Liver (tissue), 9 donors: ENCODE measurements around the gene EIF2B5. TPM values are rescaled to one million over a fixed set of nuclear protein-coding genes. Genes with fewer than 3 reads are reported as not detected.

Source experiments
- DNase-seq: peaks from one replicate; pipeline ENCODE4 v3.0.0-alpha.2; 2017; ENCODE audit warnings: low spot score
- H3K27ac ChIP-seq, 2 donors: one replicate each; pipeline ENCODE4 v1.7.0; 2013; ENCODE audit warnings: inconsistent platforms in 2 of 2, low read length in 2 of 2, control low read depth in 1 of 2, low read depth in 1 of 2, mild to moderate bottlenecking in 1 of 2
- H3K27me3 ChIP-seq, 4 donors: one replicate each; pipeline versions ENCODE4 v1.6.1 to v1.7.0; 2013; ENCODE audit warnings: low read length in 3 of 4, inconsistent platforms in 1 of 4, mild to moderate bottlenecking in 1 of 4, moderate library complexity in 1 of 4; ENCODE audit not compliant: control insufficient read depth in 4 of 4, insufficient read depth in 4 of 4
- H3K36me3 ChIP-seq, 4 donors: one replicate each; pipeline versions ENCODE4 v1.6.1 to v1.7.0; 2013; ENCODE audit warnings: low read length in 3 of 4, mild to moderate bottlenecking in 3 of 4, low read depth in 1 of 4, moderate library complexity in 1 of 4; ENCODE audit not compliant: control insufficient read depth in 4 of 4, insufficient read depth in 3 of 4
- H3K4me1 ChIP-seq, 4 donors: one replicate each; pipeline versions ENCODE4 v1.6.1 to v1.7.0; 2013; ENCODE audit warnings: low read length in 3 of 4, mild to moderate bottlenecking in 3 of 4, moderate library complexity in 1 of 4; ENCODE audit not compliant: control insufficient read depth in 4 of 4, insufficient read depth in 4 of 4
- H3K4me3 ChIP-seq, 3 donors: one replicate each; pipeline versions ENCODE4 v1.6.1 to v1.7.0; 2013; ENCODE audit warnings: low read length in 3 of 3, control low read depth in 1 of 3, low read depth in 1 of 3, mild to moderate bottlenecking in 1 of 3
- H3K9ac ChIP-seq, 2 donors: one replicate each; pipeline ENCODE4 v1.7.0; 2013; ENCODE audit warnings: low read length in 2 of 2, mild to moderate bottlenecking in 2 of 2, moderate library complexity in 2 of 2, control low read depth in 1 of 2, low read depth in 1 of 2
- H3K9me3 ChIP-seq, 4 donors: one replicate each; pipeline versions ENCODE4 v1.6.1 to v1.7.0; 2013; ENCODE audit warnings: low read length in 3 of 4; ENCODE audit not compliant: control insufficient read depth in 4 of 4
- EGR1 ChIP-seq, 2 donors: IDR thresholded peaks; 2 replicates each; pipeline ENCODE4 v1.6.1; 2016 to 2018; ENCODE audit warnings: antibody characterized with exemption in 2 of 2, low read depth in 2 of 2
- FOXA1 ChIP-seq: IDR thresholded peaks from 2 replicates; pipeline ENCODE4 v1.6.1; 2016; ENCODE audit warnings: antibody characterized with exemption
- FOXA2 ChIP-seq: IDR thresholded peaks from 2 replicates; pipeline ENCODE4 v1.6.1; 2016; ENCODE audit warnings: antibody characterized with exemption
- GABPA ChIP-seq, 2 donors: IDR thresholded peaks in 1 of 2; conservative IDR thresholded peaks in 1 of 2; 2 replicates each; pipeline ENCODE4 v1.6.1; 2016; ENCODE audit warnings: antibody characterized with exemption in 2 of 2, mild to moderate bottlenecking in 1 of 2, moderate library complexity in 1 of 2
- HNF4A ChIP-seq, 2 donors: conservative IDR thresholded peaks; 2 replicates each; pipeline ENCODE4 v1.6.1; 2016; ENCODE audit warnings: antibody characterized with exemption in 2 of 2, mild to moderate bottlenecking in 2 of 2
- MAX ChIP-seq: IDR thresholded peaks from 2 replicates; pipeline ENCODE4 v1.6.1; 2016; ENCODE audit warnings: antibody characterized with exemption
- NR2F2 ChIP-seq: IDR thresholded peaks from 2 replicates; pipeline ENCODE4 v1.6.1; 2016; ENCODE audit warnings: antibody characterized with exemption
- RAD21 ChIP-seq, 2 donors: IDR thresholded peaks; 2 replicates each; pipeline ENCODE4 v1.6.1; 2016; ENCODE audit warnings: antibody characterized with exemption in 2 of 2, mild to moderate bottlenecking in 2 of 2
- RXRA ChIP-seq, 2 donors: IDR thresholded peaks; 2 replicates each; pipeline ENCODE4 v1.6.1; 2017 to 2018; ENCODE audit warnings: antibody characterized with exemption in 2 of 2, mild to moderate bottlenecking in 1 of 2
- SP1 ChIP-seq: IDR thresholded peaks from 2 replicates; pipeline ENCODE4 v1.6.1; 2018; ENCODE audit warnings: antibody characterized with exemption, mild to moderate bottlenecking
- TAF1 ChIP-seq: conservative IDR thresholded peaks from 2 replicates; pipeline ENCODE4 v1.6.1; 2016; ENCODE audit warnings: antibody characterized with exemption, mild to moderate bottlenecking
- ZBTB33 ChIP-seq: IDR thresholded peaks from 2 replicates; pipeline ENCODE4 v1.6.1; 2016; ENCODE audit warnings: antibody characterized with exemption
- WGBS: extraction: QIAGEN DNeasy Blood & Tissue Kit; methylation state at CpG from one replicate; pipeline ENCODE4 v1.1.7; 2013; 5-methylcytosine and 5-hydroxymethylcytosine counted together
- polyA plus RNA-seq, 2 donors: library from polyadenylated mRNA; stranded (reverse) in 1 of 2; unstranded in 1 of 2; fragments of 200-250 nt in 1 of 2; fragments of >200 nt in 1 of 2; fragmentation: Nextera tagmentation in 1 of 2; extraction: Ambion mirVana in 1 of 2; gene quantifications; one replicate each; pipeline versions ENCODE4 v1.2.1 to v1.2.3, GENCODE V29; 2013 to 2015
- total RNA-seq, 2 donors: library from RNA; depleted of rRNA; stranded (reverse); fragments of >200 nt; gene quantifications; one replicate each; pipeline ENCODE4 v1.2.3, GENCODE V29; 2014
- TF ChIP-seq, protein P1 (sequence below): fragments of 150-350 bp; IDR thresholded peaks from 2 replicates; pipeline ENCODE4 v1.5.1; 2017; ENCODE audit warnings: improper control_type of control experiment, low read depth, low read length; ENCODE audit not compliant: missing input control
- TF ChIP-seq, protein P2 (sequence below): IDR thresholded peaks from 2 replicates; pipeline ENCODE4 v1.6.1; 2016; ENCODE audit warnings: antibody characterized with exemption
- donor health status: healthy.
- donor health status: healthy.
- donor health status: healthy.
- donor health status: healthy.
- donor health status: healthy.

Gene EIF2B5
- total and polyA plus RNA-seq, 4 donors: 19.0 to 34.3 (median 24.4) TPM

GRCh38 chr3:184097556-184097955 lies 37.6 kb upstream of the EIF2B5 start:
- 87% methylated on average over 6 of the region's 6 CpGs for WGBS
- H3K36me3 ChIP-seq: no peaks in the 10 kb centered on the region
- no peak for DNase-seq
- no peaks in the 10 kb centered on the region for H3K27me3 ChIP-seq
- no peaks in the 10 kb centered on the region for H3K4me1 ChIP-seq
- no peak overlapping the region for H3K4me3 ChIP-seq
- no peak overlapping the region for H3K9ac ChIP-seq
- TF ChIP-seq MAX (no peak), HNF4A (conservative IDR thresholded peaks at IDR 0.05) (no peak), ZBTB33 (no peak)
- H3K9me3 ChIP-seq: peaks cover 0 to 3% (median 0%) of the 10 kb centered on the region in 4 donors
- H3K27ac ChIP-seq: no peak overlapping the region

GRCh38 chr3:184099806-184100686 lies 35.1 kb upstream of the EIF2B5 start:
- Histone ChIP-seq H3K27me3 (no peaks in the 10 kb centered on the region), H3K27ac (no peak overlapping the region), H3K9me3 (no peaks in the 10 kb centered on the region), H3K4me1 (no peaks in the 10 kb centered on the region), H3K4me3 (no peak overlapping the region), H3K9ac (no peak overlapping the region), H3K36me3 (no peaks in the 10 kb centered on the region)
- TF ChIP-seq GABPA (IDR thresholded peaks at IDR 0.05 in 1 of 2, conservative IDR thresholded peaks at IDR 0.05 in 1 of 2) (no peak), EGR1 (IDR thresholded peaks at IDR 0.05; ENCODE audit: low read depth in 2 of 2) (no peak), FOXA1 (no peak), NR2F2 (no peak), SP1 (no peak), ZBTB33 (no peak), FOXA2 (no peak), RXRA (IDR thresholded peaks at IDR 0.05) (no peak), RAD21 (IDR thresholded peaks at IDR 0.05) (no peak), TAF1 (no peak), HNF4A (conservative IDR thresholded peaks at IDR 0.05) (no peak)
- TF ChIP-seq, protein P1, sequence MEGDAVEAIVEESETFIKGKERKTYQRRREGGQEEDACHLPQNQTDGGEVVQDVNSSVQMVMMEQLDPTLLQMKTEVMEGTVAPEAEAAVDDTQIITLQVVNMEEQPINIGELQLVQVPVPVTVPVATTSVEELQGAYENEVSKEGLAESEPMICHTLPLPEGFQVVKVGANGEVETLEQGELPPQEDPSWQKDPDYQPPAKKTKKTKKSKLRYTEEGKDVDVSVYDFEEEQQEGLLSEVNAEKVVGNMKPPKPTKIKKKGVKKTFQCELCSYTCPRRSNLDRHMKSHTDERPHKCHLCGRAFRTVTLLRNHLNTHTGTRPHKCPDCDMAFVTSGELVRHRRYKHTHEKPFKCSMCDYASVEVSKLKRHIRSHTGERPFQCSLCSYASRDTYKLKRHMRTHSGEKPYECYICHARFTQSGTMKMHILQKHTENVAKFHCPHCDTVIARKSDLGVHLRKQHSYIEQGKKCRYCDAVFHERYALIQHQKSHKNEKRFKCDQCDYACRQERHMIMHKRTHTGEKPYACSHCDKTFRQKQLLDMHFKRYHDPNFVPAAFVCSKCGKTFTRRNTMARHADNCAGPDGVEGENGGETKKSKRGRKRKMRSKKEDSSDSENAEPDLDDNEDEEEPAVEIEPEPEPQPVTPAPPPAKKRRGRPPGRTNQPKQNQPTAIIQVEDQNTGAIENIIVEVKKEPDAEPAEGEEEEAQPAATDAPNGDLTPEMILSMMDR: no peak
- TF ChIP-seq, protein P2, sequence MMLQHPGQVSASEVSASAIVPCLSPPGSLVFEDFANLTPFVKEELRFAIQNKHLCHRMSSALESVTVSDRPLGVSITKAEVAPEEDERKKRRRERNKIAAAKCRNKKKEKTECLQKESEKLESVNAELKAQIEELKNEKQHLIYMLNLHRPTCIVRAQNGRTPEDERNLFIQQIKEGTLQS: no peak
- no peak for DNase-seq
- WGBS: 73% methylated on average over 24 of the region's 24 CpGs
